HCT116 (cell line): ENCODE data around the gene GGCX.

Experiments used
- CTCF ChIP-seq, 3 experiments: fragments of 200-600 bp in 1 of 3; sonication (generic) in 1 of 3; IDR thresholded peaks in 2 of 3; conservative IDR thresholded peaks in 1 of 3; 2 replicates each; pipeline ENCODE4 v1.5.1; 2012 to 2017; ENCODE audit warnings: low read depth in 2 of 3, low read length in 2 of 3, antibody characterized with exemption in 1 of 3, borderline replicate concordance in 1 of 3, control low read depth in 1 of 3, mild to moderate bottlenecking in 1 of 3, mixed read lengths in 1 of 3, mixed run types in 1 of 3, moderate library complexity in 1 of 3; ENCODE audit not compliant: insufficient read depth in 1 of 3
- EZH2 ChIP-seq: fragments of 200-600 bp; sonication (generic); IDR thresholded peaks from 2 replicates; pipeline ENCODE4 v1.6.1; 2017; ENCODE audit warnings: antibody characterized with exemption, mixed run types
- SIN3A ChIP-seq: IDR thresholded peaks from 2 replicates; pipeline ENCODE4 v1.6.1; 2012; ENCODE audit warnings: low read depth

- TF ChIP-seq CTCF (IDR thresholded peaks at IDR 0.05 in 2 of 3, conservative IDR thresholded peaks at IDR 0.05 in 1 of 3; ENCODE audit: borderline replicate concordance in 1 of 3, insufficient read depth in 1 of 3, low read depth in 2 of 3, low read length in 2 of 3) (no peak), SIN3A (no peak), EZH2 (no peak)
These were observed 15.5 kb downstream of the GGCX start for GRCh38 chr2:85545780-85546240.
